Measurements from ENCODE around the gene PRDM16.
"Not testable (repeated sequence)": the region's sequence is repeated elsewhere in the genome, so short reads cannot be mapped to it uniquely, and the experiment has no call there.

The PRDM16 gene

DNA sequence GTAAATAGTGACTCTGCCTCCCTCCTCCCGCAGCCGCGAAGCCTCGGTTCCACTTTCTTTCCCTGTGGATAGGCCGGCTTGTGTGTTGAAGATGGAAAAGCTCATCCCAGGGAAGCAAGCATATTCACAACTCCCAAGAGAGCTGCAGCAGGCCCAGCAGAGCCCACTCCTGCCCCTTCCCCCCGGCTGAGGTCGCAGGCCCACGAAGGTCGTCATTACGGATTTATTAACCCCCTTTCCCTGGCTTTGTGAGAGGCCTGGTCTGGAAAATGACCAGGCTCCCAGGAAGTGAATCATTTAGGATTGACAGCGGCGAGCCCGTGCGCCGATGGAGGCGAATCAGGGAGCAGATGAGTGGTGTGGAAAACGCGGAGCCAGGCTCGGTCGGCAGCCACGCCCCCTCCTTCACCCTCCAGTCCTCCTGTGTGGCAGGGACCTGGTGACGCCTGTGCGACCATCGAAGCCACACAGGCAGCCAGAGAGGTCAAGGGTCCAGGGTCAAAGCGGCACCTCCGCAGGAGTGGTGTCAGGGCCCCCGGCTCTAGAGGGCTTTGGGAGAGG, 93.4 kb downstream of the PRDM16 start:
- no peak for DNase-seq (ENCODE audit: low spot score)

DNA sequence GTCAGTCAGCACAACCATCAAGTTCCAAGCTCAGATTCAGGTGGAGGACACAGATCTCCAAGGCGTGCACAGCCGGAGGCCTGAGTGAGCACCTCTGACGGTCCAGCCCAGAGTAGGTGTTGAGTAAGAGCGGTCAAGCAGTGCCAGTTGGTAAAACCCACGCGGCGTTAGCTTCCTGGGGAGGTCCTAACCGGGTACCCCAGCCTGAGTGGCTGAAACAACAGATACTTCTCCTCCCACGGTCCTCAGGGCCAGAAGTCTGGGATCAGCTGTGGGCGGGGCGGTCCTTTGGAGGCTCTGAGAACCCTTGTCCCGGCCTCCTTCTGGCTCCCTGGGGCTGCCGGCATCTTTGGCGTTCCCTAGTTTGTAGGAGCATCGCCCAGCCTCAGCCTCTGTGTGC, 94.4 kb downstream of the PRDM16 start:
- no peak for DNase-seq (ENCODE audit: low spot score)

DNA sequence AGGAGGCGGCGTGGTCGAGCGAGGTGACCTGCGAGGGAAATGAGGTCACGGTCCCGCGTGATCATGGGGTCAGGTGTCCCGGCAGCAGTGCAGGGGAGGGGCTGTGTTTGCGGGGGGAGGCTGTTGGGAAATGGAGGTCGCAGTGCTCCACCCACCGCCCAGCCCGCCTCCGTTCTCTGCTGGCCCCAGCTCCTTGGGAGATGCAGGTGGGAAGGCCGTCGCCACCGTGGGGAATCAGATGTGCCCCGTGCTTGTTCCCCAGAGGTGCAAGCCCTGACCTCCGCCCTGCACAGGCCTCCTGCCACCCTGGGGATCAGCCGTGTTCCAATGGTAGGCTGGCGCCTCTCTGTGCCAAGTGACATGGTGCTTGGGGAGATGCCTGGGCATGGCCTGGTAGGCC, 95.7 kb downstream of the PRDM16 start:
- no peak for DNase-seq (ENCODE audit: low spot score)

DNA sequence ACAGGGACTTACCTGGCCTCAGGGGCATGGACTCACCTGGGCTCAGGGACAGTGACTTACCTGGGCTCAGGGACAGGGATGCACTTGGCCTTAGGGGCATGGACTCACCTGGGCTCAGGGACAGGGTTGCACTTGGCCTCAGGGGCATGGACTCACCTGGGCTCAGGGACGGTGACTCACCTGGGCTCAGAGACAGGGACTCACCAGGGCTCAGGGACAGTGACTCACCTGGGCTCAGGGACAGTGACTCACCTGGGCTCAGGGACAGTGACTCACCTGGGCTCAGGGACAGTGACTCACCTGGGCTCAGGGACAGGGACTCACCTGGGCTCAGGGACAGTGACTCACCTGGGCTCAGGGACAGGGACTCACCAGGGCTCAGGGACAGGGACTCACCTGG, 96.2 kb downstream of the PRDM16 start:
- DNase-seq (ENCODE audit: low spot score) = not testable (repeated sequence)

DNA sequence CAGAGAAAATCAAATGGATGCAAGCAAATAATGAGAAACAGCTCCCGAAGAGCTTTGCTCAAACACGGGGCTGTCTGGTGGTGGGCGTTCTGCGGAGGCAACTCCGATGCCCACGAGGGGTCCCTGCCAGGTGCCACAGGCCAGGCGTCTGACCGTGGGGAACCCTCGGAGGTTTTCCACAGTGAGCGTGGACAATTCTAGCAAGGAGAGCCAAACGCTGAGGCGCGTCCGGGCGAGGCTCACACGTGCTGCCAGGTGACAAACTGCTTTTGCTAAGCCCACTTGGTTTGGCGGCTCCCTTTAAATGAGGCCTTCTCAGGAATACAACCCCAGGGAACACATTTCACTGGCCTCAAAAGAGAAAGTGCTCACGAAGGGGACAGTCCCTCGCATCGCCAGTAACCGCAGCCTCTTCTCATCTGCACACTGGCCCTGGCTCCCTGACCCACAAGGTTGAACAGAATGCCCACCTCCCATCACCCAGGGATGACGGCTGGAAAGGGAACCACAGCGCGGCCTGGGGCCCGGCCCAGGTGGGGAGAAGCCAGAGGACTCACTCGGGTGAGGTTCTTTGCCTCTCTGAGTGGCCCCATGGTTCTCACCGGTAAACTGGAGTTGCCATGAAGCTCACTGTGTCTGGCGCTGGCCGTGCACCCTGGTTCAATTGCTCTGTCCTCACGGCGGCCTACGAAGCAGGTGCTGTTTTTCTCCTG, 97.4 kb downstream of the PRDM16 start:
- DNase-seq (ENCODE audit: low spot score) = no peak

DNA sequence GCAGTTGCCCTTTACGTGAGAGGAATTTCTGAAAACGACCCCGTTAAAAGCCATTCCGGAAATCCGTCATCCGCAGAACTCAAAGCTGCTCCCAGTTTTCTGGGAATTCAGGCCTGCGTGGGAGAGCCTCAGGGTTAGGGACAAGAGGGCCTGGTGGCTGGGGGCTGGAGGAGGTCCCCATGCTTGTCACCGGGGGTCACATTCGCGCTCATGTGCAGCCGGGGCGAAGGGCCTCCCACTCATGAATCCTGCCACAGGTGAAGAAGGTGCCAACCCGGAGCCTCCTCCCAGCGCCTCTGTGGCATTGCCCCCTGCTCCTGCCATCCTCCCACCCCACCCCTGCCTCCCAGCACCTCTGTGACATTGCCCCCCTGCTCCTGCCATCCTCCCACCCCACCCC, 98.3 kb downstream of the PRDM16 start:
- no peak for DNase-seq (ENCODE audit: low spot score)

DNA sequence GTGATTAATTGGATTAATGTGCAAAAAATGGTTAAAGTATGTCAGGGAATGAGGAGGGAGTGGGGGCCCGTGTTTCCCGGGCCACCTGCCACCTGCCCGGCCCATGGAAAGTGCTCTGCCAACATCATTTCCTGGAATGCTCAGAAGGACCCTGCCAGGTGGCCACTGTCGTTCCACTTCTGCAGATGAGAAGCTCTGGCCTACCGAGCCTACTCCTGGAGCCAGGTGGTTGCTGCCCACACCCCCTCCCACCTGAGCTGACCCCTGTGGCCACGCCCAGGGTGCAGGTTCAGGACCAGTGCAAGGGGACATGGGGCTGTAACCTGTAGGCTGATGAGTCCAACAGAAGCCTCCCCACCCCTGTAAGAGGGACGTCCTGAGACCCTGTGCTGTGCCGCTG, 99.7 kb downstream of the PRDM16 start:
- no peak for DNase-seq (ENCODE audit: low spot score)

DNA sequence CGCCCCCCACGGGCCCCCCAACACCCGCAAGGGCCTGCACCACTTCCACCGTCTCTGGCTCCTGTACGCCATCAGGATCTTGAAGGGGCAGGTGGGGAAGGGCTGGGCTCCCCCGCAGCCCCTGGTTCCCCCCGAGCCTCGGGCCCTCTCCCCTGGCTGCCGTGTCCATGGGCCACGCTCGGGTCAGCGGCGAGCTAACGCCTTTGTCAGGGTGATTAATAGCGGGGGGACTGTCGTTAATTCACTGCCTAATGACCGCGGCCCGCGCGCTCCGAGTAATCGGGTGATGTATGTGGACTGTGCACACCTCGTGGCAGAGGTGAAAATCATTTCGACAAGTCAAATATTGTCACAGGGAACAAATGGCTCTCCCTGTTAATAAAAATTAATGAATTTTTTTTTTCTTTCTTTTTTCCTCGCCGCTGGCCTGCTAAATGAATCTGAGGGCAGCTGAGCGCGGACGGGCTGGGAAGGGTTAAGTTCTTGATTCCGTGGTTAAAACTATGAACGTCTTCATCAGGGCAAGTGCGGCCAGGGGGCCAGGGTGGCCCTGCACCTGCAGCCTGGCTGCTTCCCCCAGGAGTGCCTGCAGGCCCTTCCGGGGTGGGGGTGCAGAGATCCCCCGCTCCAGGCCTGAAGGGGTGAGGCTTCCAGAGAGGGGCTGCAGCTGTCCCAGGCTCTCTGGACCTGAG, 100.8 kb downstream of the PRDM16 start:
- DNase-seq (ENCODE audit: low spot score) = no peak

DNA sequence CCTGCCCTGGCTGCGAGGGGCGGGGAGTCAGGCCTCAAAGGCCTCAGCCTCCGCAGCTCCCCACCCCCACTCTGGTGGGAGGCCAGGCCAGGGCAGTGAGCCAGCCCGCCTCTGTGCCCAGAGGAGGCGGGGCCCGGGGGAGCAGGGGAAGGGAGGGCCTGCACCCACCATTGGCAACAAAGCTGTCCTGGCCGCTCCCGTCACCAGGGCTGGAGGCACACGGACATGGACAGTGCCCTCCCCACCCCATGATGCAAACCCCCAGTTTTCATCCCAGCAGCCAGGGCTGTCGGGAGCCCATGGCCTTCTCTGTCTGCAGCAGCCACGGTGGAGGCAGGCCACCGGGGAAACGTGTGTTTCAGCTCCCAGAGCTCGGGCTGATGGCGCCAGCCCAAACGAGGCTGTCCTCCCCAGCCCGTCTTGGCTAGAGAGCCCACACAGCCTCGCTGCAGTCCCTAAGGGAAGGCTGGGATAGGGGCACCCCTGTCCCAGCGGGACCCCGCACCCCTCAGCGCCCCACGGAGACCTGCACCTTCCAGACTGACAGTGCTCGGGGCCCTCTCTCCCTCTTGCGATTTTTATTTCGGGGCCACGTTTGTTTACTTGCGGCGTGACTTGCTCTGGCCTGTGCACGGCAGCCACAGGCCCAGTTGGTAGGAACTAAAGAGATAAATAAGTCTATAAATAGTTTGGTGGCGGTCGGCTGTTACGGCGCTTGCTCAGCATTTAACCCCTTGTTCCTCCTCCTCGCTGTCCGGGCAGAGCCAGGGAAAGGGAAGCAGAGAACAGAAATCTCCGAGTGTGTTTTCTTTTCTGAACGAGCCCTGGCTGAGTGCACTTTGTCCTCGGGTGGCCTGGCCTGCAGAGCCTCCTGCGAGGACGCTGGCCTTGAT, 101.8 kb downstream of the PRDM16 start:
- DNase-seq (ENCODE audit: low spot score) = no peak

DNA sequence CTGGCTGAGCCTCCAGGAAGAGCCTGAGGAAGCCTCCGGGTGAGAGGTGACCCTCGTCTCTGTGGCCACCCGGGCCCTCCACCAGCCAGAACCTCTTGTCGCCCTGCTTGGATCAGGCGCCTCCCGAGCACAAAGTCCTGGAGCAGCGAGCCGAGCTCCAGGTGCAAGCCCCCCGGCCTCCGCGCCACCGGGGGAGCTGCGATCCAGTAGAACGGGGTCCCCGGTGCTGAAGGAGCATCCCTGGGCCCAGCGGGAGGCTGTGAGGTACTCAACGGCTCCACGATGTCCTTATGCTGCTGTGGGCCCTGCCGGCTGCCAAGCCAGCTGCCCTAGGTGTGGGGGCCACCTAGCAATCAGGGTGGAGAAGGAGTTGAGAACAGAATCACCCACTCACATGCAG, 102.8 kb downstream of the PRDM16 start:
- DNase-seq (ENCODE audit: low spot score) = no peak

DNA sequence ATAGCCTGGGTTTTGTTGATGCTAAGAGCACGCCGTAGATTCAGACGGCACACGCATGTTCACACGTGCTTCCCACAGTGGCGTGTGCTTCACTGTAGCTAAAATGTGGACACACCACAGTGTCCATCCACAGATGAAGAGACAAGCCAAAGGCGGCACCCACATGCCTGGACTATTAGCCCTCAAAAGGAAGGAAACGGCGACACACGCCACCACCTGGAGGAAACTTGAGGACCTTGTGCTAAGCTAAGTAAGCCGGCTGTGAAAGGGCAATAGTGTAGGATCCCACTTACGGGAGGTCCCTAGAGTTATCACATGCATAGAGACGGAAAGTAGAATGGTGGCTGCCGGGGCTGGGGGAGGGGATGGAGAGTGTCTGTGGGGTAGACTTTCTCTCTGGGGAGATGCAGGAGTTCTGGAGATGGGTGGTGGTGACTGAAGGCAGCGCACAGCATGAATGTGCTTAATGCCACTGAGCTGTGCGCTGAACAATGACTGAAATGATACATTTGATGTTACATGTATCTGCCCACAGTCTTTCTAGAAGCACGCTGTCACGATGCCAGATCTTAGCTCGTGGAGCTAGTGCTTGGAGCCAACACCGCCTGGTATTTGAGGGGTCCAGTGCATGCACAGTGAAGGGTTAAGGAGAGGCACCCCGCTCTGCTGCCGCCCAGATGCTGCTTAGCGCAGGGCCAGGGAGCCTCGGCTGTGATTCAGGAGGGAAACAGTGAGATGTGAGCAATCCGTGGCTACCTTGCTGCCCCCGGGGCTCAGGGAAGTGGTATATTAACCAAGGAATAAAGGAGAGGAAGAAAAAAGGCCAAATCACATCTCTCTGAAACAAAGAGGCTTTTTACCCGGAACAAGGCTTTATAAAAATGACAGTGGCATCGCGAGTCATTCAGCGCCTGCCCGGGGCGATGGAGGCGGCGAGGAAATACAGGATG, 103.7 kb downstream of the PRDM16 start:
- no peak for DNase-seq (ENCODE audit: low spot score)

DNA sequence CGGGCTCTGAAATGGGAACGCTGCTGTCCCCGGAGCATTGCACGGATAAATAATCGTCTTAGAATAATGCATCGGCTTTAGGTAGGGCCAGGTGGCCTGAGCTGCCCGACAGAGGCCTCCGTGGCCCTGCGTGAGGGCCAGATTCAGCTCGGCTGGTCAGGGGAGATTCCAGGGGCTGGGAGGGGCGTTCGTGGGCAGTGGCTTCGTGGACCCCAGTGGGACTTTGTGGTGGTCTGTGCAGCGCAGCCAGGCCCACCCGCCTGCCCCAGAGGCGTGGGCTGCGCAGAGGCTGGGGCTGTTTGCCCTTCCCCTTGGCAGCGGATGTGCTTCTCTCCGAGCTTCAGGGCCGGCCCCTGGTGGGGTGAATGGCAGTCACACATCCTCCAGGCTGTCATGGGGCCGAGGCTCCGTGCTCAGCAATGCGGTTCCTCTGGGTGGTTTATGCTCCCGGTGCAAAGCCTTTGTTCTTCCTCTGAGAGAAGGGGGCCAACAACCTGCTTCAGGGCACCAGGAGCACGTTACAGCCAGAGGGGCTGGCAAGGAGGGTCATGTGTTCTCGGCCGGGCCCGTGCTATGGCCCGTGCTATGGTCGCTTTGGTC, 104.5 kb downstream of the PRDM16 start:
- no peak for DNase-seq (ENCODE audit: low spot score)

DNA sequence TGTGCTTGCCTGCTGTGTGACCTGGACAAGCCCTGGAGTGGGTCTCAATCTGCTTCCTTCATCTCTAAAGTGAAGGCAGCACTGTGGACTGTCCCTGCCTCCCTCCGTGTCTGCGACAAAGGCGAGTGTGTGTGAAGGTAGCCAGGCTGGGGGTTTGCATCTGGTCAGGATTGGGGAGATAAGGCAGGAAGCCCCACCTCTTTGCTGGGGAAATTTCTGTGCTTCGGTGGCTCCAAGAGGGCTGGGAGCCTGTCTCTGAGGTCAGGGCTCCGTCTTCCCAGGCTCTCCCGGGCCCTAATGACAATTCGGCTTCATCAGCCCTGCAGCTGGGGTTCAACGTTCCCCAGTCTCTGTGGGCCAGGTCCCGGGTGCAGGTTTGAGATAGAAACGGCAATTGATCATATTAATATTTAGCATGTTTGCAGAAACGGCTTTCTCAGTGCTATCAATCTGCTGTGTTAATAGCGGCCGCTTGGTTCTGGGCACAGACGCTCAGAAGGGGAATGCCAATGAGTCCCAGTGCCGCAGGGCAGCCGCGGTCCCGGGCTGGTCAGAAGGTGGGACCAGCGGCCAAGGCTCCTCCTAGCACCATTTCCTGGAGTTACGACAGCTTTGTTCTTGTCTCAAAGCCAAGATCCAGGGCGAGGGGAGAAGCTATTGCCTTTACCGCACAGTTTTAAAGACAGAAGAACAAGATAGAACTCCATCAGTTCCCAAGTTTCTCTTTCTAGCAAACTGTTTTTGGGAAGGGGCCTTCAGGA, 105.7 kb downstream of the PRDM16 start:
- no peak for DNase-seq (ENCODE audit: low spot score)

DNA sequence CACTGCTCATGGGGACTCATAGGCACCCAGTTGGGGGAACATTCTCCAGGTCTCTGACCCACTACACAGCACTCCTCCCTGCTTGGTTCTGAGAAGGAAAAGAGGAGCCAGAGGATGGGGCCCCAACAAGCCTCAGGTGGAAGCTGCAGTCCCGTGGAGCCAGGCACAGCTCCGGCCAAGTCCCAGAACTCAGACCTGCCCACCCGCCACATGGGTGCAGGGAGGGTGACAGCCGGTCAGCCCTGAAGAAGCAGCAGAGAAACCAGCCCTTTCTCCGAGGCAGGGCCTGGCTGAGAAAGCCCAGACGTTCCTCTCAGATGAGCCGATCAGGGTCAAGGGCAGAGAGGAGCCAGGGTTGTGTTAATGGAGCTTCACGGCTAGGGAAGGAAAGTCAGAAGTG, 106.5 kb downstream of the PRDM16 start:
- DNase-seq (ENCODE audit: low spot score) = no peak

DNA sequence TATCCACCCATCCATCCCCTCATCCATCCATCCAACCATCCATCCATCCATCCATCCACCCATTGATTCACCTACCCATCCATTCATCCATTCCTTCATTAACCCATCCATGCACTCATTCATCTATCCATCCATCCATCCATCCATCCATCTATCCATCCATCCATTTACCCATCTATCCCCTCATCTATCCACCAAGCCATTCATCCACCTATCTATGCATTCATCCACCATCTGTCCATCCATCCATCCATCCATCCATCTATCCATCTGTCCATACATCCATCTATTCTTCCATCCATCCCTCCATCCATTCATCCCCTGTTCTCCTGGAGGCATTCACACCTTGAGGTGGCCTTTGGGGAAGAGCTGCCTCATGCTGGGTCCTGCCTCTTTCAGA, 107.0 kb downstream of the PRDM16 start:
- no peak for DNase-seq (ENCODE audit: low spot score)

DNA sequence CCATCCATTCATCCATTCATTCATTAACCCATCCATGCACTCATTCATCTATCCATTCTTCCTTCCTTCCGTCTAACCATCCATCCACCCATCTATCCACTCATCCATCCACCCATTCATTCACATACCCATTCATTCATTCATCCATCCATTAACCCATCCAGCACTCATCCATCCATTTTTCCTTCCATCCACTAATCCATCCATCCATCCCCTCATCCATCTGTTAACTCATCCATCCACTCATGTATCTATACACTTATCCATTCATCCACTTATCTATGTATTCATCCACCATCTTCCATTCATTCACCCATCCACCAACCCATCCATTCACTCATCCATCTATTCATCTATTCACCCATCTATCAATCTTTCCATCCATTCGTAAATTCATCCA, 107.8 kb downstream of the PRDM16 start:
- DNase-seq (ENCODE audit: low spot score) = no peak

DNA sequence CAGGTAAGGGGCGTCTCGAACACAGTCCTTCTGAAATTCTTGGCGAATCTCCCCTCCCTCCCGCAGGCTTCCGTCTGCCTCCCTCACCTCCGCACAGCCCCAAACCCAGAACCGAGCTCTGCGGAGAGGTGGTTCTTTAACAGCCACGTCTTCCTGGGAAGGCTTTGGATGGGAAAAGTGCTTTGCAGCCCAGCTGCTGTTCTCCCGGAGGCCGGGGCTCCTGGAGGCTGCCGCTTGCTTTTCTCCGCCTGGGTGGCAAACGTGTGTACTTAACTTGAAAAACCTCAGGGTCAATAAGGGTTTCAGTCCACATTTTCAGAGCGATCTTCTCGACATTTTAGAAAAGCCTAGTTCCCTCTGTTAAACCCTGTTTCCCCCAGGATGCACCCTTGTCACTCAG, 109.3 kb downstream of the PRDM16 start:
- no peak for DNase-seq (ENCODE audit: low spot score)

DNA sequence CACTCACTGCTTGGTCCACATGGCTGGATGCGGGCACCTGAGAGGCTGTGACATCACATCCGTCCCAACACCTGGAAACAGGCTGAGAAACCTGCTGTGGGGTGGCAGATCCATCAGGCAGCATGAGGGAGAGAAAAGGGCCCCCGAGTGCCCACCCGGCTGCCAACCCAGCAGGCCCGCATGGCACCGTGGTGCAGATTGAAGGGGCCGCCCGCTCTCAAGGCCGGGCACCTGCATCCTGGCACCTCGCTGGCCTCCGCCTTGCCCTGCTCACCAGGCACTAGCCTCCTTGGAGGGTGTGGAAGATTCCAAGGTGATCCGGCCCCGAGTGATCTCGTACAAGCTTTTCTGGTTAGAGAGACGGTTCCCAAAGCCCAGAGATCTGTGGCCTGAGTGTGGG, 110.5 kb downstream of the PRDM16 start:
- no peak for DNase-seq (ENCODE audit: low spot score)

DNA sequence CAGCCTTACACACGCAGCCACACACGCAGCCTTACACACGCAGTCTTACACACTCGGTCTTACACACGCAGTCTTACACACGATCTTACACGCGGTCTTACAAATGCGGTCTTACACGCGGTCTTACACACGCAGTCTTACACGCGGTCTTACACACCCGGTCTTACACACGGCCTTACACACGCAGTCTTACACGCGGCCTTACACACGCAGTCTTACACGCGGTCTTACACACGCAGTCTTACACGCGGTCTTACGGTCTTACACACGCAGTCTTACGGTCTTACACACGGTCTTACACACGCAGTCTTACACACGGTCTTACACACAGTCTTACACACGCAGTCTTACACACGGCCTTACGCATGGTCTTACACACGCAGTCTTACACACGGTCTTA, 111.9 kb downstream of the PRDM16 start:
- DNase-seq (ENCODE audit: low spot score) = no peak

DNA sequence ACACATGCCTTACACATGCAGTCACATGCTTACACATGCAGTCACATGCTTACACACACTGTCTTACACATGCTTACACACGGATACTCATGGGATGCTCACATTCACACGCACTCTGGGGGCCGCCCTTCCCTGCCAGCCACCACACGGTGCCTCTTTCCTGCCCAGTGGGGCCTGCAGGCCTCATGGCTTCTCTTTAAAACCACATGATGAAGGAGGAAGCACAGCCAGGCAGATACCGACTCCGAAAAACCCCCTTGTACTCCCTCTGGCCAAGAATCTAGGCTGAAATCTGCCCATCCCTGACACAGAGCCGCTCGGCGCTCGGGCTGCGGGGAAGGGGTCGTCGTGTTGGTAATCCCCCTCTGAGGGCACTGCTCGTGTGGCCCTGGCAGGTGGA, 113.0 kb downstream of the PRDM16 start:
- DNase-seq (ENCODE audit: low spot score) = no peak
